GM23338 (cell line): ENCODE measurements around the gene MEOX1.

ENCODE experiments used
- CTCF ChIP-seq, 2 experiments: fragments of 200-600 bp in 1 of 2; sonication (generic) in 1 of 2; conservative IDR thresholded peaks; 2 replicates each; pipeline versions ENCODE4 v1.5.1 to v1.6.1; 2016 to 2017; ENCODE audit warnings: antibody characterized with exemption in 2 of 2, low read depth in 2 of 2, mild to moderate bottlenecking in 2 of 2, moderate library complexity in 1 of 2
- EZH2 ChIP-seq: fragments of 200-600 bp; sonication (generic); IDR thresholded peaks from one replicate; pipeline ENCODE4 v1.8.0; 2017; ENCODE audit warnings: antibody characterized with exemption, mild to moderate bottlenecking, low read depth; ENCODE audit not compliant: unreplicated experiment
- NANOG ChIP-seq: IDR thresholded peaks from 2 replicates; pipeline ENCODE4 v1.6.1; 2016; ENCODE audit warnings: antibody characterized with exemption, borderline replicate concordance
- POLR2AphosphoS5 ChIP-seq: IDR thresholded peaks from 2 replicates; pipeline ENCODE4 v1.6.1; 2016; ENCODE audit warnings: antibody characterized with exemption, low read depth
- REST ChIP-seq: IDR thresholded peaks from one replicate; pipeline ENCODE4 v1.6.1; 2018; ENCODE audit warnings: antibody characterized with exemption; ENCODE audit not compliant: unreplicated experiment
- ZNF114 ChIP-seq: fragments of 250-450 bp; sonication (Bioruptor Pico); IDR thresholded peaks from 2 replicates; pipeline ENCODE4 v1.5.0; 2020; ENCODE audit warnings: mild to moderate bottlenecking, moderate library complexity
- ZNF331 ChIP-seq: fragments of 250-450 bp; sonication (Bioruptor Pico); IDR thresholded peaks from 2 replicates; pipeline ENCODE4 v1.5.0; 2020; ENCODE audit warnings: low read depth, mild to moderate bottlenecking, moderate library complexity

DNA sequence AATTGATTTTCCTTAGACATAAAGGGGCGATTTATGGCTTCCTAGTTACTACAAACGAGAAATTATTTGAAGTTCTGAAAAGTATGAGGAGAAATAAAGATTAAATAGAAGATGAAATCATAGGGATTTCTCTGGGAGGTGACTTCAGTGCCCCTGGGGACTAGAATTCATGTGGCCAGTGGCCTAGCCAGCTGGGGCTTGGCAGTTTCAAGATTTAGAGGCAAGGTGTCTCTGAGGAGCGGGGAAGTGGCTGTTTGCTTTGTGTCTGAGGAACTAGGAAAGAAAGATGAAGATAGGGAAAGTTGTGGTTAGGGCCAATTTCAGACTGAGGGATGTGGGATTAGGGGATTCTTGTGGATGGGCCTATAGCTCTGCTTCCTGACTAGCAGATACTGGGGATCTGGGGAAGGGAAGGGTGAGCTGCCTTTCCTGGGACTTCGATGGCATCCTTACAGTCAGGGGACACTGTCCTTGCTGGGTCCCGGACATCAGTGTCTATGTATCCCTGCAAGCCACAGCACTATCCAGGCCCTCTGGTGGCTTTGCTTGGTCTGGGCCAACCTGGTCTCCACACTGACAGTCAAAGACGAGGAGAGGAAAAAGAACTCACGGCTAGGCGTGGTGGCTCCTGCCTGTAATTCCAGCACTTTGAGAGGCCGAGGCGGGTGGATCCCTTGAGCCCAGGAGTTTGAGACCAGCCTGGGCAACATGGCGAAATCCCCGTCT is 22.4 kb upstream of the MEOX1 start:
- no peak for TF ChIP-seq CTCF (conservative IDR thresholded peaks at IDR 0.05; ENCODE audit: low read depth in 2 of 2)
- no peak for TF ChIP-seq POLR2AphosphoS5
- no peak for TF ChIP-seq NANOG
- no peak for TF ChIP-seq EZH2
- TF ChIP-seq ZNF114 (CRISPR knock-in tag) = no peak
- no peak for TF ChIP-seq ZNF331 (CRISPR knock-in tag)
- no peak for TF ChIP-seq REST
